Stimulated activated CD8-positive, alpha-beta memory T cell treated with anti-CD3 and anti-CD28 coated beads, Interleukin-12 subunit alpha, Interleukin-12 subunit beta, amount 100 ng/mL, for 4 hours (primary cell): Measurements from ENCODE around the gene MARCHF3.
"Not testable (repeated sequence)": the region's sequence is repeated elsewhere in the genome, so short reads cannot be mapped to it uniquely, and the experiment has no call there.

ENCODE experiments used
- DNase-seq: peaks from one replicate; pipeline ENCODE4 v3.0.0-alpha.2; 2020; ENCODE audit warnings: low read depth

MARCHF3 gene

GRCh38 chr5:126872561-126873354 lies 157.6 kb downstream of the MARCHF3 start:
- DNase-seq = no peak

GRCh38 chr5:126871441-126871840 lies 158.9 kb downstream of the MARCHF3 start:
- no peak for DNase-seq

GRCh38 chr5:126869005-126869451 lies 161.3 kb downstream of the MARCHF3 start:
- DNase-seq = no peak

GRCh38 chr5:126868338-126869004 lies 161.9 kb downstream of the MARCHF3 start:
- DNase-seq = no peak

GRCh38 chr5:126866851-126867636 lies 163.3 kb downstream of the MARCHF3 start:
- no peak for DNase-seq

- DNase-seq = no peak
These were observed 165.1 kb downstream of the MARCHF3 start for GRCh38 chr5:126865299-126865698.

GRCh38 chr5:126864042-126864688 lies 166.2 kb downstream of the MARCHF3 start:
- DNase-seq = no peak

GRCh38 chr5:126863402-126863801 lies 167.0 kb downstream of the MARCHF3 start:
- DNase-seq = no peak

GRCh38 chr5:126858441-126858840 lies 171.9 kb downstream of the MARCHF3 start:
- DNase-seq = no peak

GRCh38 chr5:126857472-126858410 lies 172.6 kb downstream of the MARCHF3 start:
- DNase-seq = no peak

- no peak for DNase-seq
These were observed 175.1 kb downstream of the MARCHF3 start for GRCh38 chr5:126855266-126855665.

GRCh38 chr5:126854526-126855110 lies 175.7 kb downstream of the MARCHF3 start:
- DNase-seq = no peak

- not testable (repeated sequence) for DNase-seq
These were observed 176.6 kb downstream of the MARCHF3 start for GRCh38 chr5:126853541-126854307.

GRCh38 chr5:126852841-126853271 lies 177.5 kb downstream of the MARCHF3 start:
- no peak for DNase-seq

- DNase-seq = no peak
These were observed 178.2 kb downstream of the MARCHF3 start for GRCh38 chr5:126852091-126852571.

- DNase-seq = no peak
These were observed 178.8 kb downstream of the MARCHF3 start for GRCh38 chr5:126851501-126852011.

GRCh38 chr5:126849101-126849678 lies 181.2 kb downstream of the MARCHF3 start:
- no peak for DNase-seq

GRCh38 chr5:126848253-126848652 lies 182.1 kb downstream of the MARCHF3 start:
- no peak for DNase-seq

- no peak for DNase-seq
These were observed 182.5 kb downstream of the MARCHF3 start for GRCh38 chr5:126847826-126848251.
